ENCODE results near the gene AFF1.

Gene AFF1

DNA sequence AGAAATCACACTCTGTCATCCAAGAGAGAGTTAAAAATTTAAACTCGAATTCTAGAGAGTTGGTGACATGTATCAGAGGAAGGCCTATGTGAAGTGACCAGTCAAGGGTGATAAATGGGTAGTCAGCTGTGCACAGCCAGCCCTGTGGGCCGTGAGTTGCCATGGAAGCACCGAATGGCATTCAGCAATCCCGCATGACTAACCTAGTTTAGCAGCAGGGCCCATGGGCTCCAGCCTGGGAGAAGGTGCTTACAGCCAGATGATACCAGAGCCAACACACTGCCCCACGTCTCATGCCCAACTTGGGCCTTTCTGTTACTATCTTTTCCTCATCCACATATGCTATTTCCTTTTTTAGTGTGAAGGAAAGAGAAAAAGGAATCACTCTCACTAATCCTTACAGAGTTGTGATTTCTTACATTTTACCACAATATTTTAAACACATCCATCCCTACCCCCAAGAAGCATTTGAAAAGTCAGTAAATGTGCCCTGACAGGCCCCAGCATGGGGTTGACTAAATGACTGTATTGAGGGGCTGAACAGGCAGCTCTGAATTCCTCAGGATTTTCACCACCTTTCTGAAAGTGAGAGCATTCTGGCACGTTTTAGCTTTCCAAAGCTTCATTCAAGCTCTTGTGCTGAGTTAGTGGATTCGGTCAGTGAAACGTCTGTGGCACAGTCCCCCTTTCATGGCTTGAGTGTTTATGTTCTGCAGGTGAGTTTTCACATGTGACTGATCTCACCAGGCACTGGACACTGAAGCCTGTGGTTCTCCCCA, 104.2 kb downstream of the AFF1 start:
- DNase-seq (ENCODE audit: low read depth) = peak; percentile 97
- no peak overlapping the region for H3K4me3 ChIP-seq (ENCODE audit: low read length)
- TF ChIP-seq, protein P1, sequence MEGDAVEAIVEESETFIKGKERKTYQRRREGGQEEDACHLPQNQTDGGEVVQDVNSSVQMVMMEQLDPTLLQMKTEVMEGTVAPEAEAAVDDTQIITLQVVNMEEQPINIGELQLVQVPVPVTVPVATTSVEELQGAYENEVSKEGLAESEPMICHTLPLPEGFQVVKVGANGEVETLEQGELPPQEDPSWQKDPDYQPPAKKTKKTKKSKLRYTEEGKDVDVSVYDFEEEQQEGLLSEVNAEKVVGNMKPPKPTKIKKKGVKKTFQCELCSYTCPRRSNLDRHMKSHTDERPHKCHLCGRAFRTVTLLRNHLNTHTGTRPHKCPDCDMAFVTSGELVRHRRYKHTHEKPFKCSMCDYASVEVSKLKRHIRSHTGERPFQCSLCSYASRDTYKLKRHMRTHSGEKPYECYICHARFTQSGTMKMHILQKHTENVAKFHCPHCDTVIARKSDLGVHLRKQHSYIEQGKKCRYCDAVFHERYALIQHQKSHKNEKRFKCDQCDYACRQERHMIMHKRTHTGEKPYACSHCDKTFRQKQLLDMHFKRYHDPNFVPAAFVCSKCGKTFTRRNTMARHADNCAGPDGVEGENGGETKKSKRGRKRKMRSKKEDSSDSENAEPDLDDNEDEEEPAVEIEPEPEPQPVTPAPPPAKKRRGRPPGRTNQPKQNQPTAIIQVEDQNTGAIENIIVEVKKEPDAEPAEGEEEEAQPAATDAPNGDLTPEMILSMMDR (conservative IDR thresholded peaks at IDR 0.05; ENCODE audit: low read depth, low read length) = no peak

DNA sequence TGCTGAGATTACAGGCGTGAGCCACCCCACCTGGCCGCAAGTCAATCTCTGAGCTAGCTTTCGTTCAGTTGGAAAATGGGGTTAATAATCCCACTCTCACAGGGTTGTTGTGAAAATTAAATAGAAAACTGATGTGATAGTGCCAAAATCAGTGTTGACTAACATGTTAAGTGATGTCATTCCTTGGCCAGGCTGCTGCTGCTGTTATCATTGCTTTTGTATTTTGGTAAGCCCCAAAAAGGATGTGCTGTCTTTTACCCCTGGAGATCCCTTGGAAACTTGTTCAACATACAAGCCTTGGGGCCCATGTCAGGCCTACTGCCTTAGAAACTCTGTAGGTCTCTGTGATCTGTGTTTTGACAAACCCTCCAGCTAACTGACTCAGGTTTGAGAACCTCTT, 106.3 kb downstream of the AFF1 start:
- no peak overlapping the region for H3K4me3 ChIP-seq (ENCODE audit: low read length)
- TF ChIP-seq, protein P1 (conservative IDR thresholded peaks at IDR 0.05; ENCODE audit: low read depth, low read length) = no peak
- no peak for DNase-seq (ENCODE audit: low read depth)

DNA sequence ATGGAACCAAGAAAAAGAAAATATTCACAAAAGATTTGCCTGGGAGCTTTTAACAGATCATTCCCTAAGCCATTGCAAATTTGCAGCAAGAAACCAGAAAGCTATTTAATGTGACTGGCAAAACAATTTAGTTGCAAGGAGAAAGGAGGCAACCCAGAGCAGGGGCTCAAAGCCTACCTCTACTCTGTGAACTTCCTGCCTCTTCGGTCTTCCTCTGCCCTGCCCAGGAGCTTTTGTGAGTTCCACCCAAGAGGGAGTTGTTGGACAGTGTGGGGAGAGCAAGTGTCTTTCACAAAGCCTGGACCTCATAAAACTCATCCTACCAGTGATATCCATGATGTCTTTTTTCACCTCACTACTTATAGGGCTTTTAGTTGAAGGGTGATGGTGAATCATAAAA, 107.4 kb downstream of the AFF1 start:
- H3K4me3 ChIP-seq (ENCODE audit: low read length) = no peak overlapping the region
- TF ChIP-seq, protein P1 (conservative IDR thresholded peaks at IDR 0.05; ENCODE audit: low read depth, low read length) = no peak
- DNase-seq (ENCODE audit: low read depth) = no peak

DNA sequence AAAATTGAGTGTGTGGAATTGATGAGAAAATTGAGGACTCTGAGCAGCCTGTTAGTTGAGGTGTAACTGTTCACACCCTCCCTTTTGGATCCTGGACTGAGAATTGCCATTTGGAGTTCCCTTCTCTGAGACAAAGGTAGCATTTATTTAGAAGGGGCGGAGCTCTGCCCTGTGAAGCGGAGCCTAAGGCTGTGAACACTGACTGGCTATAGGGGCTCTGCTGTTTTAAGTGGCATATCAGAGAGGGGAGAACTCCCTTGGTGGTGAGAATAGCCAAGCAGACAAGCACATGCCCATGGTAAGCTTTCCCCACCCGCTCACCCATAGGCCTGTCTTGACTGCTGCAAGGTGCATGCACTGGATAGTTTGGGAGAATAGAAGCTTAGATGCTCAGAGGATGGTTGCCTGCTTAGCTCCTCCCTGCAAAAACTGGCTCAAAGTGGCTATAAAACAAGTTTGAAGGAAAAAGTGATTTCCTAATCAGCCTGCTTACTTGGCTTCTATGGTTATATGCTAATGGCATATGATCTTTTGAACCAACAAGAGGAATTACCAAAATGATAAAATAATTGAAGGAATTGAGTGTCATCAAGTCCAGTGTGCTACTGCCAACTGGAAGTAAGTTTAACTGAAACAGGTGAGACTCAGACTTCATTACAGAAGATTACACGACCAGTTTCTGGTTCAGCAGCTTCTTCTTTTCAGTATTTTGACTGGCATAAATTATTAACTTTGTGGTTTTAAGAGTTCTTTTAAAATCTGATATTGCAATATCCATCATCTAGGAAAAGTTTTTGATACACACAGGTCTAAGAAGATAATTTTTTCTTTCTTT, 108.4 kb downstream of the AFF1 start:
- H3K4me3 ChIP-seq (ENCODE audit: low read length) = no peak overlapping the region
- TF ChIP-seq, protein P1 (conservative IDR thresholded peaks at IDR 0.05; ENCODE audit: low read depth, low read length) = no peak
- no peak for DNase-seq (ENCODE audit: low read depth)

DNA sequence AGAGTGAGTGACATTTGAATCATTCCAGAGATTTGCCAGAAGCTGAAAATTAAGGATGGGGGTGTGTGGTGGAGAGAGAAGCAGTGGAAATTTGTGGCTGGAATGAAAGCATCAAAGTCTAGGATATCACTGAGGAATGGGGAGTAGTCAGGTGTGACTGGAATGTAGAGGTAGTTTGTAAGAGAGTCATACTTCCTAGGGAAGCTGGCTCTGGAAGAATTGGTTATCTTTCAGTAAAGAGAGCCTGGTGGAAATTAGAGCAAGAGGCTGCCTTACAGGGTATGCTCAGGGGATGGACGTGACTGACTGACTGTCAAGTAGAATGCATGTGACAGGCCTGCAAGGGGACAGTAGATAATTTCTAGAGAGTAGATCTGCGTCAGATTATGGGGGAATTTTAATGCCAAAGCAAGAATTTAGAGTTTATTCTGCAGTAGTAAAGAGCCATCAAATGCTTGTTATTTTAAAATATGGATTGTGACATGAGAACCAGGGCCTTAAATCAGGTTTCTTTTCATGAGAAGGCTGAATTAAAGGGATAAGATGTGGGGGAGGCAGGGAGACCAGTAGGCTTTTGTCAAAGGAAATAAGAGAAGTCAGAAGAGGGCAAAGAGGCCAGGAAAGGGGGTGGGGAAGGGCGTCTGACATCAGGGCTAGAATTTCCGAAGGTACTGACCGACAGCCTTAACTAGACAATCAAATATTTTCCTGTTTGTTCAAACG, 109.9 kb downstream of the AFF1 start:
- no peak for DNase-seq (ENCODE audit: low read depth)
- no peak overlapping the region for H3K4me3 ChIP-seq (ENCODE audit: low read length)
- TF ChIP-seq, protein P1 (conservative IDR thresholded peaks at IDR 0.05; ENCODE audit: low read depth, low read length) = no peak

DNA sequence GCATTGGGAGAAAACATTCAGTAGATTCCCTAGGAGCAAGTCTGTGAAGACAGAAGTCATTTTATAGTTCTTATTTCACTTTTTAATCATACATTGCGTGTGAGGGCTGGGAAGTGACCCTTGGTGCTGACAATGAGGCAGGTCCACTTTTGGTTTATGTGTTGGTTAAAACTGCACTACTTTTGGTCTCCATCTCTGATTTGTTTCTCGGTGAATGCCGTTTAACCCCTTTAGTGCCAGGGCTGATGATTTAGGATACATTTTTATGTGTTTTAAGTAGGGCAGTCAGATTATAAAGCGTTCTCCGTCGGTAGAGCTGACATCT, 110.4 kb downstream of the AFF1 start:
- TF ChIP-seq, protein P1 (conservative IDR thresholded peaks at IDR 0.05; ENCODE audit: low read depth, low read length) = no peak
- DNase-seq (ENCODE audit: low read depth) = no peak
- H3K4me3 ChIP-seq (ENCODE audit: low read length) = no peak overlapping the region
